ENCODE results near the gene FAM83E. TPM values are rescaled to one million over a fixed set of nuclear protein-coding genes. Genes with fewer than 3 reads are reported as not detected.

Gene FAM83E
- total RNA-seq, 1 experiment from 2014 or later, result 8.8 TPM

DNA sequence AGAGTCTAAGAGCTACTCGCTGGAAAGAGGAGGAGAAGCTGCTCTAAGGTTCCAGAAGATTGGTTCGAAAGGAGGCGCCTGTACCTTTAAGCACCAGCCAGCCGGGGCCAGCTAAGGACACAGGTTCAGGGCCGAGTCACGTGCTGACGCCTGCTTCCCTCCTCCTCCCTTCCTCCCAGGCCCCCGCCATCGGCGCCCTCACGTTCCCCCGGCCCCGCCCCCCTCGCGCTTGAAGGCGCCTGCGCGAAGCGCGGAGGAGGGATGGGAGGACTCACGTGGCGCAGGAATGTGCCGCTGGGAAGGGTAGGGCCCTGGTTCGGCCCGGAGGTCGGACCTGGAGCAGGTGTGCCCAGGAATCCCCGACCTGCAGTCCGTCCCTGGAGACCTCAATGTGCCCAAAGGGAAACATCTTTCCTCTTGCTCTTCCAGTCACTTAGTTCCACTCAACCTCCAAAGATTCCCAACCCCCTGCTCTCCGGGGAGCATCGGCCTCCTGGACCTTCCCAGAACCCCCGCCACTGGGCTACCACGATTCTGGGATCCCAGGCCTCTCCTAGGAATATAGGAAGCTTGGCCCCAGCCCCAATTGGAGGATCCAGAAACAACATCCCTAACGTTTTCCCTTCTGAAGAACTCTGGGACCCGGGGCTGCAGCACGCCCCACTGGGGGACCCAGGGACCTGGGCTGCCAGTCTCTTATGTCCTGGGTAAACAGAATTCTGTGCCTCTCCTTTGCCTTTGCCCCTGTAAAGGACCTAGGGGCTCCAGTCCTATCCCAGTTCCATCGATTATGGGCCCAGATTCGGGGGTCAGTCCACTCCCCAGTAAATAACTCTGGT, 19.8 kb upstream of the FAM83E start (continued):
- TF ChIP-seq TEAD1 (CRISPR knock-in tag; IDR thresholded peaks at IDR 0.05) (peak; percentile 94), ELF4 (CRISPR knock-in tag; IDR thresholded peaks at IDR 0.05; ENCODE audit: low read depth) (peak; percentile 90; the same call in 1 of the 2 replicates), GRHL2 (CRISPR knock-in tag; IDR thresholded peaks at IDR 0.05; ENCODE audit: insufficient replicate concordance, severe bottlenecking) (no peak), FOXK1 (CRISPR knock-in tag; IDR thresholded peaks at IDR 0.05) (peak; percentile 13; the same call in 1 of the 2 replicates), SMAD4 (CRISPR knock-in tag; IDR thresholded peaks at IDR 0.05) (no peak), GABPB1 (CRISPR knock-in tag; IDR thresholded peaks at IDR 0.05) (no peak), FOXP1 (CRISPR knock-in tag; IDR thresholded peaks at IDR 0.05; ENCODE audit: borderline replicate concordance) (0 out of 2 replicates have a peak, but pooled peaks have one; percentile 21), SP1 (CRISPR knock-in tag; conservative IDR thresholded peaks at IDR 0.05) (peak; percentile 88), ZNF423 (CRISPR knock-in tag; IDR thresholded peaks at IDR 0.05) (peak; percentile 60), ZNF317 (CRISPR knock-in tag; IDR thresholded peaks at IDR 0.05; ENCODE audit: borderline replicate concordance, low read depth) (no peak), KAT7 (CRISPR knock-in tag; IDR thresholded peaks at IDR 0.05; ENCODE audit: borderline replicate concordance) (no peak)
- TF ChIP-seq, protein P1, sequence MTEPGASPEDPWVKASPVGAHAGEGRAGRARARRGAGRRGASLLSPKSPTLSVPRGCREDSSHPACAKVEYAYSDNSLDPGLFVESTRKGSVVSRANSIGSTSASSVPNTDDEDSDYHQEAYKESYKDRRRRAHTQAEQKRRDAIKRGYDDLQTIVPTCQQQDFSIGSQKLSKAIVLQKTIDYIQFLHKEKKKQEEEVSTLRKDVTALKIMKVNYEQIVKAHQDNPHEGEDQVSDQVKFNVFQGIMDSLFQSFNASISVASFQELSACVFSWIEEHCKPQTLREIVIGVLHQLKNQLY (CRISPR knock-in tag; IDR thresholded peaks at IDR 0.05), result no peak
- TF ChIP-seq, protein P2, sequence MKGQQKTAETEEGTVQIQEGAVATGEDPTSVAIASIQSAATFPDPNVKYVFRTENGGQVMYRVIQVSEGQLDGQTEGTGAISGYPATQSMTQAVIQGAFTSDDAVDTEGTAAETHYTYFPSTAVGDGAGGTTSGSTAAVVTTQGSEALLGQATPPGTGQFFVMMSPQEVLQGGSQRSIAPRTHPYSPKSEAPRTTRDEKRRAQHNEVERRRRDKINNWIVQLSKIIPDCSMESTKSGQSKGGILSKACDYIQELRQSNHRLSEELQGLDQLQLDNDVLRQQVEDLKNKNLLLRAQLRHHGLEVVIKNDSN (CRISPR knock-in tag; IDR thresholded peaks at IDR 0.05), result peak; percentile 96
- TF ChIP-seq, protein P3, sequence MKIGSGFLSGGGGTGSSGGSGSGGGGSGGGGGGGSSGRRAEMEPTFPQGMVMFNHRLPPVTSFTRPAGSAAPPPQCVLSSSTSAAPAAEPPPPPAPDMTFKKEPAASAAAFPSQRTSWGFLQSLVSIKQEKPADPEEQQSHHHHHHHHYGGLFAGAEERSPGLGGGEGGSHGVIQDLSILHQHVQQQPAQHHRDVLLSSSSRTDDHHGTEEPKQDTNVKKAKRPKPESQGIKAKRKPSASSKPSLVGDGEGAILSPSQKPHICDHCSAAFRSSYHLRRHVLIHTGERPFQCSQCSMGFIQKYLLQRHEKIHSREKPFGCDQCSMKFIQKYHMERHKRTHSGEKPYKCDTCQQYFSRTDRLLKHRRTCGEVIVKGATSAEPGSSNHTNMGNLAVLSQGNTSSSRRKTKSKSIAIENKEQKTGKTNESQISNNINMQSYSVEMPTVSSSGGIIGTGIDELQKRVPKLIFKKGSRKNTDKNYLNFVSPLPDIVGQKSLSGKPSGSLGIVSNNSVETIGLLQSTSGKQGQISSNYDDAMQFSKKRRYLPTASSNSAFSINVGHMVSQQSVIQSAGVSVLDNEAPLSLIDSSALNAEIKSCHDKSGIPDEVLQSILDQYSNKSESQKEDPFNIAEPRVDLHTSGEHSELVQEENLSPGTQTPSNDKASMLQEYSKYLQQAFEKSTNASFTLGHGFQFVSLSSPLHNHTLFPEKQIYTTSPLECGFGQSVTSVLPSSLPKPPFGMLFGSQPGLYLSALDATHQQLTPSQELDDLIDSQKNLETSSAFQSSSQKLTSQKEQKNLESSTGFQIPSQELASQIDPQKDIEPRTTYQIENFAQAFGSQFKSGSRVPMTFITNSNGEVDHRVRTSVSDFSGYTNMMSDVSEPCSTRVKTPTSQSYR (CRISPR knock-in tag; IDR thresholded peaks at IDR 0.05), result 0 out of 2 replicates have a peak, but pooled peaks have one; percentile 50

DNA sequence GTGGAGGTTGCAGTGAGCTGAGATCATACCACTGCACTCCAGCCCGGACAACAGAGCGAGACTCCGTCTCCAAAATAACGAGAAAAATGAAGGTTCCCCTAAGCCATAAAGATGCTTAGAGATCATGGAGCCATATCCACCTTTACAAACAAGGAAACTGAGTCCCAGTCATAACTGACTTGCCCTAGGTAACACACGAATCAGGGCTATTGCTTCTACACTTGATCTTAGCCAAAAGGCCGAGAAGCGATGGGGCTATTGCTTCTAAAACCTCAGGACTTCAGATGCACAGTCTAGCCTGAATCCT, 19.1 kb upstream of the FAM83E start:
- ChIA-PET CTCF (interaction anchor here (0.9 to 2.3 kb wide), 5 partner anchors 12 to 209 kb away, joined by 3 to 8 read pairs (median 4); partner anchors contain the start of gene CA11), POLR2A (interaction anchor here (0.7 to 1.1 kb wide), 4 partner anchors 10 to 19 kb away, joined by 3 to 8 read pairs (median 4); partner anchors contain the start of genes CA11, RPL18 and SPHK2)
- no peak for ATAC-seq
- H3K4me3 Mint-ChIP-seq, result peak overlapping the region; percentile 44
- H3K27me3 Mint-ChIP-seq (ENCODE audit: low read depth), result peaks cover 8% of the 10 kb centered on the region
- H3K9me3 Mint-ChIP-seq, result no peaks in the 10 kb centered on the region
- peaks cover 2% of the 10 kb centered on the region; the same call in 1 of the 2 replicates for H3K36me3 Mint-ChIP-seq
- peak overlapping the region; percentile 41 for H3K27ac Mint-ChIP-seq
- DNase-seq (ENCODE audit: low spot score), result no peak
- peaks cover 43% of the 10 kb centered on the region for H3K4me1 Mint-ChIP-seq
- TF ChIP-seq GTF2I (CRISPR knock-in tag; conservative IDR thresholded peaks at IDR 0.05) (no peak), ZNF671 (CRISPR knock-in tag; IDR thresholded peaks at IDR 0.05) (no peak), SP1 (CRISPR knock-in tag; conservative IDR thresholded peaks at IDR 0.05) (no peak), PRRX2 (CRISPR knock-in tag; IDR thresholded peaks at IDR 0.05) (no peak), JUN (CRISPR knock-in tag; IDR thresholded peaks at IDR 0.05) (no peak), NFYB (CRISPR knock-in tag; conservative IDR thresholded peaks at IDR 0.05; ENCODE audit: low read depth) (no peak), ZNF219 (CRISPR knock-in tag; IDR thresholded peaks at IDR 0.05; ENCODE audit: borderline replicate concordance) (no peak), CREM (CRISPR knock-in tag; IDR thresholded peaks at IDR 0.05) (no peak), RORB (CRISPR knock-in tag; IDR thresholded peaks at IDR 0.05) (no peak)
- TF ChIP-seq, protein P3 (CRISPR knock-in tag; IDR thresholded peaks at IDR 0.05), result no peak
- TF ChIP-seq, protein P4, sequence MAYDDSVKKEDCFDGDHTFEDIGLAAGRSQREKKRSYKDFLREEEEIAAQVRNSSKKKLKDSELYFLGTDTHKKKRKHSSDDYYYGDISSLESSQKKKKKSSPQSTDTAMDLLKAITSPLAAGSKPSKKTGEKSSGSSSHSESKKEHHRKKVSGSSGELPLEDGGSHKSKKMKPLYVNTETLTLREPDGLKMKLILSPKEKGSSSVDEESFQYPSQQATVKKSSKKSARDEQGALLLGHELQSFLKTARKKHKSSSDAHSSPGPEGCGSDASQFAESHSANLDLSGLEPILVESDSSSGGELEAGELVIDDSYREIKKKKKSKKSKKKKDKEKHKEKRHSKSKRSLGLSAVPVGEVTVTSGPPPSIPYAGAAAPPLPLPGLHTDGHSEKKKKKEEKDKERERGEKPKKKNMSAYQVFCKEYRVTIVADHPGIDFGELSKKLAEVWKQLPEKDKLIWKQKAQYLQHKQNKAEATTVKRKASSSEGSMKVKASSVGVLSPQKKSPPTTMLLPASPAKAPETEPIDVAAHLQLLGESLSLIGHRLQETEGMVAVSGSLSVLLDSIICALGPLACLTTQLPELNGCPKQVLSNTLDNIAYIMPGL (CRISPR knock-in tag; IDR thresholded peaks at IDR 0.05), result no peak
- TF ChIP-seq, protein P5, sequence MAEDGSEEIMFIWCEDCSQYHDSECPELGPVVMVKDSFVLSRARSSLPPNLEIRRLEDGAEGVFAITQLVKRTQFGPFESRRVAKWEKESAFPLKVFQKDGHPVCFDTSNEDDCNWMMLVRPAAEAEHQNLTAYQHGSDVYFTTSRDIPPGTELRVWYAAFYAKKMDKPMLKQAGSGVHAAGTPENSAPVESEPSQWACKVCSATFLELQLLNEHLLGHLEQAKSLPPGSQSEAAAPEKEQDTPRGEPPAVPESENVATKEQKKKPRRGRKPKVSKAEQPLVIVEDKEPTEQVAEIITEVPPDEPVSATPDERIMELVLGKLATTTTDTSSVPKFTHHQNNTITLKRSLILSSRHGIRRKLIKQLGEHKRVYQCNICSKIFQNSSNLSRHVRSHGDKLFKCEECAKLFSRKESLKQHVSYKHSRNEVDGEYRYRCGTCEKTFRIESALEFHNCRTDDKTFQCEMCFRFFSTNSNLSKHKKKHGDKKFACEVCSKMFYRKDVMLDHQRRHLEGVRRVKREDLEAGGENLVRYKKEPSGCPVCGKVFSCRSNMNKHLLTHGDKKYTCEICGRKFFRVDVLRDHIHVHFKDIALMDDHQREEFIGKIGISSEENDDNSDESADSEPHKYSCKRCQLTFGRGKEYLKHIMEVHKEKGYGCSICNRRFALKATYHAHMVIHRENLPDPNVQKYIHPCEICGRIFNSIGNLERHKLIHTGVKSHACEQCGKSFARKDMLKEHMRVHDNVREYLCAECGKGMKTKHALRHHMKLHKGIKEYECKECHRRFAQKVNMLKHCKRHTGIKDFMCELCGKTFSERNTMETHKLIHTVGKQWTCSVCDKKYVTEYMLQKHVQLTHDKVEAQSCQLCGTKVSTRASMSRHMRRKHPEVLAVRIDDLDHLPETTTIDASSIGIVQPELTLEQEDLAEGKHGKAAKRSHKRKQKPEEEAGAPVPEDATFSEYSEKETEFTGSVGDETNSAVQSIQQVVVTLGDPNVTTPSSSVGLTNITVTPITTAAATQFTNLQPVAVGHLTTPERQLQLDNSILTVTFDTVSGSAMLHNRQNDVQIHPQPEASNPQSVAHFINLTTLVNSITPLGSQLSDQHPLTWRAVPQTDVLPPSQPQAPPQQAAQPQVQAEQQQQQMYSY (CRISPR knock-in tag; IDR thresholded peaks at IDR 0.05), result no peak
